Prostate gland (tissue), 2 donors: ENCODE data around the gene CLBA1.

Experiments used
- CTCF ChIP-seq, 4 experiments: fragments of 200-600 bp in 2 of 4; fragments of 450-650 bp in 2 of 4; sonication (generic) in 2 of 4; IDR thresholded peaks; 1 replicate in 3 of 4; 2 replicates in 1 of 4; pipeline ENCODE4 v1.5.1; 2016 to 2019; ENCODE audit warnings: antibody characterized with exemption in 4 of 4, mild to moderate bottlenecking in 2 of 4, moderate library complexity in 2 of 4
- POLR2A ChIP-seq: fragments of 450-650 bp; IDR thresholded peaks from one replicate; pipeline ENCODE4 v1.6.1; 2016; ENCODE audit warnings: antibody characterized with exemption, mild to moderate bottlenecking

GRCh38 chr14:105010106-105010505 lies 24.5 kb downstream of the CLBA1 start:
- TF ChIP-seq CTCF (IDR thresholded peaks at IDR 0.05) (no peak), POLR2A (no peak)
